Tibial nerve (tissue), 4 donors: Measurements from ENCODE around the gene SPAAR. TPM values are rescaled to one million over a fixed set of nuclear protein-coding genes. Genes with fewer than 3 reads are reported as not detected.
A peak's percentile ranks its signal among the peaks of the same experiment; 100 is the strongest.

Experiments used
- DNase-seq, 2 donors: peaks; one replicate each; pipeline ENCODE4 v3.0.0-alpha.2; 2019; ENCODE audit warnings: low spot score in 2 of 2
- H3K27ac ChIP-seq, 4 donors: fragments of 200-600 bp; sonication (generic) in 3 of 4; one replicate each; pipeline ENCODE4 v1.5.1; 2017 to 2019; ENCODE audit warnings: mild to moderate bottlenecking in 1 of 4
- H3K27me3 ChIP-seq, 2 donors: fragments of 200-600 bp; sonication (generic) in 1 of 2; one replicate each; pipeline versions ENCODE4 v1.5.1 to v1.6.0; 2017 to 2019
- H3K36me3 ChIP-seq, 3 donors: fragments of 200-600 bp; sonication (generic); one replicate each; pipeline ENCODE4 v1.5.1; 2018 to 2019
- H3K4me1 ChIP-seq, 4 donors: fragments of 200-600 bp; sonication (generic) in 3 of 4; one replicate each; pipeline ENCODE4 v1.5.1; 2017 to 2019
- H3K4me3 ChIP-seq, 4 donors: fragments of 200-600 bp; sonication (generic) in 3 of 4; one replicate each; pipeline ENCODE4 v1.5.1; 2017 to 2019; ENCODE audit warnings: mild to moderate bottlenecking in 1 of 4, moderate library complexity in 1 of 4
- H3K9me3 ChIP-seq, 4 donors: fragments of 200-600 bp; sonication (generic) in 3 of 4; one replicate each; pipeline ENCODE4 v1.5.1; 2017 to 2019
- EP300 ChIP-seq, 2 donors: sonication (generic); formaldehyde crosslinking; IDR thresholded peaks; one replicate each; pipeline ENCODE4 v1.6.1; 2017; ENCODE audit warnings: antibody characterized with exemption in 2 of 2, mild to moderate bottlenecking in 1 of 2
- POLR2A ChIP-seq, 2 donors: fragments of 450-650 bp; IDR thresholded peaks; one replicate each; pipeline ENCODE4 v1.6.1; 2017; ENCODE audit warnings: antibody characterized with exemption in 2 of 2, mild to moderate bottlenecking in 2 of 2, moderate library complexity in 2 of 2
- WGBS, 2 donors: methylation state at CpG; one replicate each; pipeline ENCODE4 v1.1.5; 2018; 5-methylcytosine and 5-hydroxymethylcytosine counted together
- total RNA-seq, 4 donors: library from RNA; depleted of rRNA; stranded (reverse); fragments of >200 nt; gene quantifications; one replicate each; pipeline ENCODE4 v1.1.0, GENCODE V29; 2016
- TF ChIP-seq, protein P1 (sequence below), 5 experiments: fragments of 200-600 bp in 3 of 5; fragments of 450-650 bp in 2 of 5; sonication (generic) in 3 of 5; IDR thresholded peaks; one replicate each; pipeline ENCODE4 v1.5.1; 2016 to 2019; ENCODE audit warnings: antibody characterized with exemption in 5 of 5, mild to moderate bottlenecking in 3 of 5, moderate library complexity in 2 of 5

The SPAAR gene
- total RNA-seq, 4 donors from 2014 or later, result 5.1 to 12.2 (median 7.7) TPM

DNA sequence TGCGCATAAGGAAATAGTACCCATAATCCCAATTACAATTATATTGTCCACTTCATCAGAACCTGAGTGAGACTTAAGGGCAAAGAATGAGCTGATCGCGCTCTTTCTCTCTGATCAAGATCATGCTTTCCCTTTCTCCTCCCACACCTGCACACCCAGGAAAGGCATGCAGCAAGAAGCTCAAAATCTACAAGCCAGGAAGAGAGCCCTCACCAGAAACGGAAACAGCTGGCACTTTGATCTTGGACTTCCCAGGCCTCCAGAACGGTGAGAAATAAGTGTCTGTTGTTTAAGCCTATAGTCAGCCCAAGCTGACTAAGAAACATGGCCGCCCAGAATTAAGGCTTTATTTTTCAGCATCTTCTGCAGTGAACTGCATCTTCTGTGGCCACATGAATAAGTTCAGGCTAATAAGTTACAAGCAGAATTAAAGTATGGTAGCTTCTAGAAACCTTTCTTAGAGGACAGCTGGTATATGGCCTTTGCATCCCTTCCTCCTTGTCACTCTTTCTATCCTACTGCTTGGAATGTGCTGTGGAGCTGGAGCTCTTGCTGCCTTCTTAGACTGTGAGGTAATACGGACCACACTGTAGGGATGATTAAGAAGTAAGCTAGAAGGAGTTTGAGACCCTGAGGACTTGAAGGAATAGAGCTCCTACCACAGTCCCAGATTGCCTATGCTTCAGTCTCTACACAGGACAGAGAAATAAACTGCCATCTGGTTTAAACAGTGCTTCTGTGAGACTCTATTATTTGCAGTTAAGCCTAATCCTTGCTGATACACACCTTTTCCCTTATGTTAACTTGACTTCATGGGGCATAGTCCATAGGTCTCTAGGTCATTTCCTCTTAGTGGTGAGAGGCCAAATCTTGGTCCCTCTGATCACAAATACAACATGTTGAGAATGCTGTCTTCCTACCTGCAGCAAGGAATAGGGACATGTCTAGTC lies 31.4 kb downstream of the SPAAR start:
- peak overlapping the region in 1 of 4 donors; percentile 15 for H3K27ac ChIP-seq
- H3K27me3 ChIP-seq, result no peaks in the 10 kb centered on the region
- no peak for DNase-seq
- H3K4me1 ChIP-seq, result peaks cover 0 to 33% (median 7%) of the 10 kb centered on the region in 4 donors
- WGBS, 2 donors, result 69 to 78% methylated on average over 7 of the region's 7 CpGs
- no peaks in the 10 kb centered on the region for H3K9me3 ChIP-seq
- TF ChIP-seq POLR2A (IDR thresholded peaks at IDR 0.05) (no peak), EP300 (IDR thresholded peaks at IDR 0.05) (no peak)
- TF ChIP-seq, protein P1, sequence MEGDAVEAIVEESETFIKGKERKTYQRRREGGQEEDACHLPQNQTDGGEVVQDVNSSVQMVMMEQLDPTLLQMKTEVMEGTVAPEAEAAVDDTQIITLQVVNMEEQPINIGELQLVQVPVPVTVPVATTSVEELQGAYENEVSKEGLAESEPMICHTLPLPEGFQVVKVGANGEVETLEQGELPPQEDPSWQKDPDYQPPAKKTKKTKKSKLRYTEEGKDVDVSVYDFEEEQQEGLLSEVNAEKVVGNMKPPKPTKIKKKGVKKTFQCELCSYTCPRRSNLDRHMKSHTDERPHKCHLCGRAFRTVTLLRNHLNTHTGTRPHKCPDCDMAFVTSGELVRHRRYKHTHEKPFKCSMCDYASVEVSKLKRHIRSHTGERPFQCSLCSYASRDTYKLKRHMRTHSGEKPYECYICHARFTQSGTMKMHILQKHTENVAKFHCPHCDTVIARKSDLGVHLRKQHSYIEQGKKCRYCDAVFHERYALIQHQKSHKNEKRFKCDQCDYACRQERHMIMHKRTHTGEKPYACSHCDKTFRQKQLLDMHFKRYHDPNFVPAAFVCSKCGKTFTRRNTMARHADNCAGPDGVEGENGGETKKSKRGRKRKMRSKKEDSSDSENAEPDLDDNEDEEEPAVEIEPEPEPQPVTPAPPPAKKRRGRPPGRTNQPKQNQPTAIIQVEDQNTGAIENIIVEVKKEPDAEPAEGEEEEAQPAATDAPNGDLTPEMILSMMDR (IDR thresholded peaks at IDR 0.05), result no peak
- H3K4me3 ChIP-seq, result no peak overlapping the region
- no peaks in the 10 kb centered on the region for H3K36me3 ChIP-seq

DNA sequence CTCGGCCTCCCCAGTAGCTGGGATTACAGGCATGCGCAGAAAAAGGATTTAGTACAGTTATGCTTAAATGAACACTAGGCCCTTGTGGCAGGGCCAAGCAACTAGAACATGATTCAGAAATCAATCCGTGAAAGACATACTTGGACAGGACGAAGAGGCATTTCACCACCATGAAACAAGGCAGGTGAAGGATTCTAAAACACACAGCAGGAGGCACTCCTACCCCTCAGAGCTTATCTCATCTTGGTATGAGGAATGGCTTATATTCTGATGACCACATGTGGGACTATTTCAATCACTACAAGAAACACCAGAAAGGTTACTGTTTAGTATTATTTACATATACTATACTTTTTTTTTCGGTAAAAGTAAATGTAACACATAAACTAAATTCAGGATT lies 33.0 kb downstream of the SPAAR start:
- Histone ChIP-seq H3K36me3 (no peaks in the 10 kb centered on the region), H3K4me1 (peaks cover 0 to 33% (median 4%) of the 10 kb centered on the region in 4 donors), H3K27ac (no peak overlapping the region), H3K4me3 (no peak overlapping the region), H3K9me3 (no peaks in the 10 kb centered on the region), H3K27me3 (no peaks in the 10 kb centered on the region)
- TF ChIP-seq, protein P1 (IDR thresholded peaks at IDR 0.05), result no peak
- TF ChIP-seq EP300 (IDR thresholded peaks at IDR 0.05), result no peak
- TF ChIP-seq POLR2A (IDR thresholded peaks at IDR 0.05), result no peak
- no peak for DNase-seq
- 78 to 92% methylated on average over 5 of the region's 5 CpGs for WGBS, 2 donors

DNA sequence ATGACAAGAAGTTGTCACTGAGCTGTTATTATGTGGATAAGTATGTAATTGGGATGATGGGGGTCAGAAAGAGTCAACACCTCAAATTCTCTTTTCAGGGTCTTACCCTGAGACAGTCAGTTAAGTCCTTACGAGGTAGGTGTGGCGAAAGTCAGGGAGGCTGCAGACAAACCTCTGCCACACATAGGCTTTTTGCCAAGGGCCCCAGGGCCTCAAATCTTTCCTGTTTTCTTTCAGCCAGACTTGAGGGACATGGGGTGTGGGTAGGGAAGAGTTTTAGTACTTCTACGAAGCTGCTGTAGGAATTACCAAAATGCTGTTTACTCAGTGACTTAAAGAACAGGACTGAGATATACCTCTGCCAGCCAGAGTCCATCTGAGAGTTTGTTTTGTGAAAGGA lies 34.9 kb downstream of the SPAAR start:
- no peak for TF ChIP-seq EP300 (IDR thresholded peaks at IDR 0.05)
- Histone ChIP-seq H3K4me3 (no peak overlapping the region), H3K36me3 (no peaks in the 10 kb centered on the region), H3K27me3 (no peaks in the 10 kb centered on the region), H3K9me3 (no peaks in the 10 kb centered on the region), H3K27ac (peak overlapping the region in 1 of 4 donors; percentile 8), H3K4me1 (peaks cover 0 to 20% (median 4%) of the 10 kb centered on the region in 4 donors)
- no peak for DNase-seq
- WGBS, 2 donors, result 92% methylated on average over 3 of the region's 3 CpGs

DNA sequence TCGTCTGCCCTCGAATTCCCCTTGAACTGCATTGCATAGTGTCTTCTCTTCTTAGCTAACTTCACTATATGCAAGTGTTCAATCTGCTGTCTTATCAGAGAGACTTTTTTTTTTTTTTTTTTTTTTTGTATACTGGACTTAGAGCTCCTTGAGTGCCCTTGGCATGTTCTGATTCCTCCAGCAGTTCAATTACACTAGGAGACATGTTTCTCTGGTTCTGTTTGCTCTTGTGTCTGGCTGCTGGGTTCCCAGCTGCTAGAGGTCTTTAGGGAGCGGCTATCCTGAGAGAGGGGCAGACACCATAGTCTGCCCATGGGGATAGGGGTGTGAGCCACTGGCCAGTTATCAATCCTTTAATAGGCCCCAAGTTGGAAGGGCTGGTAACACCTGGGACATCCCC lies 35.6 kb downstream of the SPAAR start:
- no peak for TF ChIP-seq POLR2A (IDR thresholded peaks at IDR 0.05)
- TF ChIP-seq, protein P1 (IDR thresholded peaks at IDR 0.05), result no peak
- TF ChIP-seq EP300 (IDR thresholded peaks at IDR 0.05), result no peak
- no peak overlapping the region for H3K4me3 ChIP-seq
- H3K4me1 ChIP-seq, result peaks cover 0 to 17% (median 4%) of the 10 kb centered on the region in 4 donors
- no peak for DNase-seq
- peak overlapping the region in 1 of 4 donors; percentile 69 for H3K27ac ChIP-seq
- 92 to 98% methylated on average over 3 of the region's 3 CpGs for WGBS, 2 donors
- no peaks in the 10 kb centered on the region for H3K27me3 ChIP-seq
- H3K9me3 ChIP-seq, result no peaks in the 10 kb centered on the region
- H3K36me3 ChIP-seq, result no peaks in the 10 kb centered on the region

DNA sequence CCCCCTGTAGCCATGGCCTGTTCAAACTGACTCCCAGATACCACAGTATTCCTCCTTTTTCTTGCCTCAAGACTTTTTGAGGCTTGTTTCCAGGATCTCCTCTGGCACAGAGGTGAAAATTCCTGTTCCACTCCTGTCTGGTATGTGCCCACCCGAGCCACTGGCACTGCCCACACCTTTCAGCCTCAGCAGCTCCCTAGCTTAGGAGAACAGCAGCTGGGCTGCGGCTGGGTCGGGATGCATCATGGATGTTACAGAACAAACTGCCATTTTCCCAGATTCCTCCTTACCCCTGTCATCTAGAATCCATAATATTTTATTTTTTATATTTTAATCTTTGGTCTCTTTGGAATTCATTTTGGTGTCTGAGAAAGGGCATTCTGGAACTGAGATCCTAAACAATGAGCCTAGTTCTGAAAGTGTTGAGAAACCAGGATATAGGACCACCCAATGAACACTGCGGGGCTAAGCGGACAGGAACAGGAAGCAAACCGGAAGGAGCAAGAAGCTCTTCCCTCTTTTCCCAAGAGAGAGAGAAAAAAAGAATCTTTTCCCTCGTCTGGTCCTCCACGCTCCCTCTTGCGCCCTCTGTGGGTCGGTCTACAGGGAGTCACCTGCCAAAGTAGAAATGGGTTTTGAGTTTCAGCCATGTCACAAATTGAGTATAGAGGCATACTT lies 36.2 kb downstream of the SPAAR start:
- peak overlapping the region in 1 of 4 donors; percentile 29 for H3K4me3 ChIP-seq

More for the DNA sequence above, 36.2 kb downstream of the SPAAR start:
- DNase-seq, result peak; percentile 78 to 86
- peak overlapping the region in 2 of 4 donors; percentile 23 to 69 for H3K27ac ChIP-seq
- H3K36me3 ChIP-seq, result no peaks in the 10 kb centered on the region
- peaks cover 0 to 16% (median 4%) of the 10 kb centered on the region in 4 donors for H3K4me1 ChIP-seq
- H3K27me3 ChIP-seq, result no peaks in the 10 kb centered on the region
- 28 to 29% methylated on average over 10 of the region's 10 CpGs for WGBS, 2 donors
- no peaks in the 10 kb centered on the region for H3K9me3 ChIP-seq
- peak in 1 of 2 donors; percentile 66 for TF ChIP-seq EP300 (IDR thresholded peaks at IDR 0.05)
- TF ChIP-seq POLR2A (IDR thresholded peaks at IDR 0.05), result no peak
- TF ChIP-seq, protein P1 (IDR thresholded peaks at IDR 0.05), result peak; percentile 75 to 88 (median 79)
